SK-N-SH (cell line): ENCODE results near the gene VSIG2. TPM values are rescaled to one million over a fixed set of nuclear protein-coding genes. Genes with fewer than 3 reads are reported as not detected.

Source experiments
- CTCF ChIA-PET: fragments of 300-600, 350-600 bp; formaldehyde crosslinking; extraction: SDS; loops from one replicate; lab custom pipeline; 2021; lab: Yijun Ruan, JAX
- POLR2A ChIA-PET: fragments of 350-600 bp; sonication (Branson Sonifier 250); formaldehyde crosslinking; extraction: SDS; loops from one replicate; lab custom pipeline; 2020; ENCODE audit warnings: antibody characterized with exemption, inconsistent platforms; lab: Yijun Ruan, JAX
- DNase-seq: peaks from one replicate; pipeline ENCODE4 v3.0.0; 2012
- H2AFZ ChIP-seq: fragments of 200-600 bp; sonication (generic); 2 replicates; pipeline ENCODE4 v1.8.1; 2016; ENCODE audit warnings: antibody characterized with exemption, mild to moderate bottlenecking, low read depth
- H3F3A ChIP-seq: fragments of 200-600 bp; sonication (generic); replicated peaks from 2 replicates; pipeline ENCODE3; 2016; ENCODE audit warnings: antibody characterized with exemption, mild to moderate bottlenecking; ENCODE audit not compliant: insufficient read depth
- H3K27ac ChIP-seq, 2 experiments: fragments of 200-500 bp in 1 of 2; fragments of 200-600 bp in 1 of 2; sonication (Bioruptor generic) in 1 of 2; sonication (generic), shearing (Covaris generic) in 1 of 2; 2 replicates each; pipeline versions ENCODE4 v1.5.1 to v1.6.1; 2014 to 2016; ENCODE audit warnings: low read depth in 2 of 2, inconsistent platforms in 1 of 2, low read length in 1 of 2, mild to moderate bottlenecking in 1 of 2, mixed read lengths in 1 of 2
- H3K27me3 ChIP-seq: fragments of 200-600 bp; sonication (generic), shearing (Covaris generic); 2 replicates; pipeline ENCODE4 v1.6.1; 2016; ENCODE audit warnings: mixed run types; ENCODE audit not compliant: insufficient read depth
- H3K36me3 ChIP-seq, 2 experiments: fragments of 200-500 bp in 1 of 2; fragments of 200-600 bp in 1 of 2; sonication (Bioruptor generic) in 1 of 2; sonication (generic) in 1 of 2; replicated peaks in 1 of 2; 2 replicates each; pipeline versions ENCODE3 to v1.5.1; 2014 to 2016; ENCODE audit warnings: low read length in 1 of 2, mild to moderate bottlenecking in 1 of 2; ENCODE audit not compliant: insufficient read depth in 2 of 2, control insufficient read depth in 1 of 2
- H3K4me1 ChIP-seq, 2 experiments: fragments of 200-500 bp in 1 of 2; fragments of 200-600 bp in 1 of 2; sonication (Bioruptor generic) in 1 of 2; sonication (generic), shearing (Covaris generic) in 1 of 2; 2 replicates each; pipeline versions ENCODE4 v1.5.1 to v1.6.1; 2014 to 2016; ENCODE audit warnings: low read depth in 1 of 2, low read length in 1 of 2, mixed run types in 1 of 2; ENCODE audit not compliant: insufficient read depth in 2 of 2, control insufficient read depth in 1 of 2
- H3K4me2 ChIP-seq: fragments of 200-600 bp; sonication (generic), shearing (Covaris generic); 2 replicates; pipeline ENCODE4 v1.6.1; 2017; ENCODE audit warnings: mixed run types
- H3K4me3 ChIP-seq, 2 experiments: fragments of 200-500 bp in 1 of 2; fragments of 200-600 bp in 1 of 2; sonication (Bioruptor generic) in 1 of 2; sonication (generic), shearing (Covaris generic) in 1 of 2; 2 replicates each; pipeline versions ENCODE4 v1.5.1 to v1.8.1; 2014 to 2016; ENCODE audit warnings: low read depth in 2 of 2, inconsistent platforms in 1 of 2, low read length in 1 of 2, mild to moderate bottlenecking in 1 of 2, mixed read lengths in 1 of 2, moderate library complexity in 1 of 2
- H3K79me2 ChIP-seq: fragments of 200-600 bp; sonication (generic); 2 replicates; pipeline ENCODE4 v1.8.1; 2017; ENCODE audit warnings: mild to moderate bottlenecking; ENCODE audit not compliant: insufficient read depth
- H3K9ac ChIP-seq: fragments of 200-600 bp; sonication (generic); 2 replicates; pipeline ENCODE4 v1.6.1; 2017; ENCODE audit warnings: mixed run types
- H3K9me2 ChIP-seq: fragments of 200-600 bp; sonication (generic); 2 replicates; pipeline ENCODE4 v1.6.1; 2017; ENCODE audit warnings: mixed run types
- H3K9me3 ChIP-seq: fragments of 200-600 bp; sonication (generic); 2 replicates; pipeline ENCODE4 v1.6.1; 2017; ENCODE audit warnings: mixed run types, mild to moderate bottlenecking, moderate library complexity
- H4K20me1 ChIP-seq: fragments of 200-600 bp; sonication (generic); 2 replicates; pipeline ENCODE4 v1.6.1; 2017; ENCODE audit warnings: mild to moderate bottlenecking, mixed run types; ENCODE audit not compliant: insufficient read depth
- CHD2 ChIP-seq: fragments of 150-350 bp; IDR thresholded peaks from 2 replicates; pipeline ENCODE4 v1.6.1; 2018; ENCODE audit warnings: low read length; ENCODE audit not compliant: partially characterized antibody
- CTCF ChIP-seq: fragments of 200-600 bp; sonication (generic); IDR thresholded peaks from 2 replicates; pipeline ENCODE4 v1.6.1; 2017; ENCODE audit warnings: antibody characterized with exemption, mild to moderate bottlenecking, moderate library complexity
- ELF1 ChIP-seq: IDR thresholded peaks from 2 replicates; pipeline ENCODE4 v1.4.0; 2012
- EZH2phosphoT487 ChIP-seq: fragments of 200-600 bp; sonication (generic); IDR thresholded peaks from 2 replicates; pipeline ENCODE4 v1.6.1; 2017; ENCODE audit warnings: low read depth, mixed run types, mild to moderate bottlenecking, antibody characterized with exemption, moderate library complexity, borderline replicate concordance
- FOSL2 ChIP-seq: IDR thresholded peaks from 2 replicates; pipeline ENCODE4 v1.4.0; 2012; ENCODE audit warnings: low read depth, mild to moderate bottlenecking, moderate library complexity, borderline replicate concordance
- FOXJ3 ChIP-seq: sonication (generic); formaldehyde crosslinking; IDR thresholded peaks from 2 replicates; pipeline ENCODE4 v1.5.1; 2020; ENCODE audit warnings: mild to moderate bottlenecking, missing genetic modification reagents
- FOXM1 ChIP-seq: IDR thresholded peaks from 2 replicates; pipeline ENCODE4 v1.4.0; 2012; ENCODE audit warnings: low read depth, mild to moderate bottlenecking
- GABPA ChIP-seq: IDR thresholded peaks from 2 replicates; pipeline ENCODE4 v1.4.0; 2012; ENCODE audit warnings: low read depth, mild to moderate bottlenecking
- MAX ChIP-seq: IDR thresholded peaks from 2 replicates; pipeline ENCODE4 v1.4.0; 2012; ENCODE audit warnings: low read depth
- MEF2A ChIP-seq: IDR thresholded peaks from 2 replicates; pipeline ENCODE4 v1.4.0; 2012; ENCODE audit warnings: low read depth, borderline replicate concordance
- MXI1 ChIP-seq: IDR thresholded peaks from 2 replicates; pipeline ENCODE4 v1.6.1; 2012; ENCODE audit warnings: mild to moderate bottlenecking, low read depth, low read length, improper control_type of control experiment
- POLR2AphosphoS5 ChIP-seq: IDR thresholded peaks from 2 replicates; pipeline ENCODE4 v1.6.1; 2012; ENCODE audit warnings: low read depth, low read length
- REST ChIP-seq: IDR thresholded peaks from 2 replicates; pipeline ENCODE4 v1.6.1; 2012; ENCODE audit warnings: mild to moderate bottlenecking, low read depth, low read length, moderate library complexity
- RFX5 ChIP-seq: IDR thresholded peaks from 2 replicates; pipeline ENCODE4 v1.6.1; 2012; ENCODE audit warnings: mild to moderate bottlenecking, improper control_type of control experiment, low read length
- SIN3A ChIP-seq: IDR thresholded peaks from 2 replicates; pipeline ENCODE4 v1.6.1; 2012; ENCODE audit warnings: low read depth, mild to moderate bottlenecking, low read length, moderate library complexity, borderline replicate concordance
- TCF12 ChIP-seq: IDR thresholded peaks from 2 replicates; pipeline ENCODE4 v1.4.0; 2012
- YY1 ChIP-seq: IDR thresholded peaks from 2 replicates; pipeline ENCODE4 v1.4.0; 2012; ENCODE audit warnings: low read depth, mild to moderate bottlenecking
- ZBTB33 ChIP-seq: IDR thresholded peaks from 2 replicates; pipeline ENCODE4 v1.4.0; 2012; ENCODE audit warnings: low read depth, borderline replicate concordance
- WGBS: methylation state at CpG from one replicate; pipeline ENCODE4 v1.1.6; 2017; ENCODE audit warnings: low lambda C conversion rate; 5-methylcytosine and 5-hydroxymethylcytosine counted together
- polyA plus RNA-seq, 3 experiments: library from polyadenylated mRNA; depleted of rRNA; stranded (reverse); fragments of >200 nt; gene quantifications; 2 replicates each; pipeline ENCODE4 v1.2.3, GENCODE V29; 2012

The VSIG2 gene
- polyA plus RNA-seq, 1 of the 3 experiments (the other 2 are of a cell fraction), result not detected

- ChIA-PET POLR2A (interaction anchor here (0.5 kb wide), 1 partner anchor 850 kb away, joined by 4 read pairs; no protein-coding TSS in a partner anchor), CTCF (interaction anchor here (0.9 to 1.7 kb wide), 6 partner anchors 16 to 119 kb away, joined by 3 to 8 read pairs (median 4); no protein-coding TSS in a partner anchor)
- no peaks in the 10 kb centered on the region for H3K79me2 ChIP-seq
- peak overlapping the region; percentile 68 for H3K4me2 ChIP-seq
- H3K27me3 ChIP-seq, result no peaks in the 10 kb centered on the region
- peak; percentile 79 for DNase-seq
- H2AFZ ChIP-seq, result peak overlapping the region; percentile 67; the same call in 1 of the 2 replicates
- H3K27ac ChIP-seq, result no peak overlapping the region
- H3K4me1 ChIP-seq, result peaks cover 11% of the 10 kb centered on the region in 2 experiments; a peak in 2 of 4 replicates
- no peaks in the 10 kb centered on the region for H3K9me2 ChIP-seq
- no peak overlapping the region for H3K9ac ChIP-seq
- 15% methylated on average over 39 of the region's 45 CpGs for WGBS
- no peaks in the 10 kb centered on the region for H3F3A ChIP-seq
- H4K20me1 ChIP-seq, result no peaks in the 10 kb centered on the region
- no peaks in the 10 kb centered on the region for H3K9me3 ChIP-seq
- H3K36me3 ChIP-seq, result no peaks in the 10 kb centered on the region
- H3K4me3 ChIP-seq, result peak overlapping the region in 1 of 2 experiments; percentile 42; a peak in 2 of 4 replicates
- TF ChIP-seq REST (no peak), POLR2AphosphoS5 (no peak), GABPA (no peak), MXI1 (no peak), CTCF (no peak), FOXM1 (no peak), FOXJ3 (CRISPR knock-in tag) (no peak), CHD2 (no peak), YY1 (no peak), SIN3A (no peak), FOSL2 (no peak), ZBTB33 (no peak), ELF1 (no peak), MEF2A (no peak), TCF12 (no peak), EZH2phosphoT487 (no peak), MAX (no peak), RFX5 (no peak)
Measured at GRCh38 chr11:124717786-124718651, 34.0 kb downstream of the VSIG2 start.
